NOMO-1 treated with dmso at 0.1 percent for 144 hours (cell line): ENCODE measurements around the gene CTNND2.

ENCODE experiments used
- DNase-seq: peaks from one replicate; lab custom pipeline; 2025; ENCODE audit not compliant: unreplicated experiment; lab: John Stamatoyannopoulos, UW

CTNND2 gene

DNA sequence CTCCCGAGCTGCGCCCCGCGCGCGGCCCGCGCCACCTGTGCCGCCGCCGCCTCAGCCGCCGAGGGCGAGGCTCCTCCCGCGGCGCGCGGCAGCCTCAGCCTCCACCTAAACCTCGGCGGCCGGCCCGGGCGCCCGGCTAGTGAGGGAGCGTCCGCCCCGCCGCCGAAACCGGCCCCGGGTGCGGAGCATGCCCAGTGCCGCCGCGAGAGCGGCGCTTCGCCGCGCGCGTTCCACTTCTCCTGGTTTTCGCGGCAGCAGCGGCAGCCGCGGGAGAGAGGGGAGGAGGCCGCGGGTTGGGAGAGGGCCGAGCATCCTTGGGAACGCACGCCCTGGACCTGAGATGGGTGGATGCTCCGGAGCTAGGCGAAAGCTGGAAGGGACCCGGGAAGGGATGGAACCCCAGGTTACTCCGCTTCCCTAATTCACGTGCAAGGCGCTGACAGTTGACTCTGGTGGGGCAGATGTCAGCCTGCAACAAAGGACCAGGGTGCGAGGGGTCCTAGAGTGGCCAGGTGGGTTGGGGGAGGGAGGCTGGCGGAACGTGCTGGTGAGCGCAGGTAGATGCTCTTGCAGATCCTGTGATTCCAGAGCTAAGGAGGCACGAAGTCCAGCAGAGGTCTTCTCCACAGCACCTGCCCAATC lies at the start of gene CTNND2:
Gene CTNND2 (minus strand): TSS at position 182 of the 642 bp plus-strand sequence. CDS start 593 bp downstream, outside the sequence.
- DNase-seq, result no peak

GRCh38 chr5:11946317-11946716 lies 42.1 kb upstream of the CTNND2 start:
- no peak for DNase-seq

DNA sequence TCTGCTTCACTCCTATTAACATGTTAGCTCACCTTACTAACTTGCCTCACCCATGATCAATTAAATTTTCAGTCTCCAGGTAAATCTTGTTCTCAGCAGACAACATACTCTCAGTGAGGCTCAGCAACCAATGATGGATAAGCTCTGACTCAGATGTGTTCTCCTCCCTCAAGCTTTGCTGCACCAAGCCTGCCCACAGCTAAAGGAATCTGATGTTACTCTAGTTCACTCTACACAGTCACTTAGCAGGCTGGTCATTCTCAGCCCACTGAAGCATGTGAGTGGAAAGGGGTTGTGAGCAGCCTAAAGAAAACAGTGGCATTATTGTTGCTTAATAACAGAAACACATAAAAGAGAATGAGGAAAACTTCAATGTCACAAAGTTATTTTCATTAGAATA lies 37.3 kb upstream of the CTNND2 start:
- no peak for DNase-seq

- no peak for DNase-seq
These were observed 27.4 kb upstream of the CTNND2 start for GRCh38 chr5:11931638-11932037.

DNA sequence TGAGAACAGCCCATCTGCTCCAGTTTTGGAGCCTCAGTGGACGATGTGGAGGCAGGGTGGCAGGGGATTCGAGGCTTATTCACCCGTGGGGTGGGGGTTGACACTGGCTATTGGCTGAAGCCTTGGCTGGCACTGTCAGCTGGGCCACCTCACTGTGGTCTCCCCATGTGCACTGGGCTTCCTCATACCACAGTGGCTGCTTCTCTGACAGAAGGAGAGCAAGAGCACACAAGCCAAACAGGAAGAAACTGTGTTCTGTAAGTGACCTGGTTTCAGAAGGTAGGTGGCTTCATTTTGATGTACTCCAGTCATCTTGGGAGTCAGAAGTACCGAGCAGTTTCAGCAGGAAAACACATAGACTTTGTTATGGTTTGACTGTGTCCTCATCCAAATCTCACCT lies 24.7 kb upstream of the CTNND2 start:
- no peak for DNase-seq

DNA sequence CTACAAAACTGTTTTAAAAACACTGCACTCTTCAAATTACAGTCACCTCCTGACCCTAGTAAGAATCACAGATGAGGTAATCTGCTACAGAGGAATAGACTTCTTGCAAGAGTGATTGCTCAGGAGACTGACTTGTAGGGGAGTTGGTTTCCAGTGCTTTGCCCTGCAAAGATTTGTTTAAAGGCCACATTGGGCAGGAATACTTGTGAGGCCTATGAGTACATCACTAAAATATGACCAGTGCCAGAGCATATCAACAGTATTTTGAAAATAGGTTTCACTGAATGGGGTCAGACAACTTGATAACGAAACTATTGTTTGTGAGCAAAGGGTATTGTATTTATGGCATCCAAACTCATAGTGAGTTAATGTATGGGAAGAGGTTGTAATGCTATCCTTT lies 21.5 kb upstream of the CTNND2 start:
- no peak for DNase-seq

DNA sequence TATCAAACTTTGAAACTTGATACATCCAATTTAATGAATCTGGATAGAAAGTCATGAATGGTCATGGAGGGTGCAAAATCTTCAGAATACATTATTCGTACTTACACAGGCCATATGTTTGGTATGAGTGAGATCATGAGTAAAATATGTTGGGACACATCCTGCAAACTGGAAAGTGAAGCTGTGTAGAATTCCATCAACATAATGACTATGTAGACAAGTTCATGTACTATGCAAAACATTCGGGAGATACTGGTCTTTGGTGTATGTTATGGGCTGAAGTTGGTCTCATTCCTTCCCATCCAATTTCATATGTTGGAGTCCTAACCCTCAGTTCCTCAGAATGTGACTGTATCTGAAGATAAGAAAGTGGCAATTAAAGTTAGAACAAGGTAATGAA lies 18.1 kb upstream of the CTNND2 start:
- DNase-seq, result no peak

- no peak for DNase-seq
These were observed 14.3 kb upstream of the CTNND2 start for GRCh38 chr5:11918463-11919045.

GRCh38 chr5:11909471-11909870 lies 5.2 kb upstream of the CTNND2 start:
- DNase-seq, result no peak

DNA sequence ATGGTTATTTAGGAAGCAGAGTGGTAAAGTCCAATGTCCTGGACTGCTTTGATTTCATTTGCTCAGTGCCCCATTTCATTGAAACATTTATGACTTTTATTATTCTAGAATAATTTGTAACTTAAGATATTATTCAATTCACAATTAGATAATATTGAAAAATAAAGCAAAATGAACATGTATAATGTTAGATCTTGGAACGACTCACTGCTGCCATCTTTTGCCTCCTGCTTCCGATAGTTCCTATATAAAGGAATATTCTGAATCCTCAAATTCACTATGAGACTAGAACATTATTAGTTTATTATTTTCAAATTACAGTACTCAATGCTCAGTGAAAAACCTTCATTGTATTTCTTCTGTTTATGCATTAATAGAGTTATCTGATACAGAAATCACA lies 2.3 kb upstream of the CTNND2 start:
- no peak for DNase-seq

DNA sequence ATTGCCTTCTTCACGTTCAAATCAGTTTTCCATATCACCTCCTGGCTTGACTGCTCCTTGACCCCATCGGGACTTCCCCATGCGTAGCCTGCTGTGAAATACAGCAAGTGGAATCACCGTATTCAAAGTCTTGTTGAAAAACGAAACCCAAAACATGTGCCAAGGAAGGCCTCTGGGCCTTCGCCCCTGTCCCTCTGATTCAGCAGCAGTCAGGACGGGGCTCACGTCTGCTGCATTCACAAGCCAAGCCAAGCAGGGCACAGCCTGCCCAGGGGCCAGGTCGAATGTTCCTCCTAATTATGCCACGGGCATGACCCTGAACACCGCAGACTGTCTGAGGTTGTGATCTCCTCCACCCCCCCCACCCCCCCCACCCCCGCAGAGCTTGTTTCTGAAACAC lies 960 bp upstream of the CTNND2 start:
- no peak for DNase-seq

DNA sequence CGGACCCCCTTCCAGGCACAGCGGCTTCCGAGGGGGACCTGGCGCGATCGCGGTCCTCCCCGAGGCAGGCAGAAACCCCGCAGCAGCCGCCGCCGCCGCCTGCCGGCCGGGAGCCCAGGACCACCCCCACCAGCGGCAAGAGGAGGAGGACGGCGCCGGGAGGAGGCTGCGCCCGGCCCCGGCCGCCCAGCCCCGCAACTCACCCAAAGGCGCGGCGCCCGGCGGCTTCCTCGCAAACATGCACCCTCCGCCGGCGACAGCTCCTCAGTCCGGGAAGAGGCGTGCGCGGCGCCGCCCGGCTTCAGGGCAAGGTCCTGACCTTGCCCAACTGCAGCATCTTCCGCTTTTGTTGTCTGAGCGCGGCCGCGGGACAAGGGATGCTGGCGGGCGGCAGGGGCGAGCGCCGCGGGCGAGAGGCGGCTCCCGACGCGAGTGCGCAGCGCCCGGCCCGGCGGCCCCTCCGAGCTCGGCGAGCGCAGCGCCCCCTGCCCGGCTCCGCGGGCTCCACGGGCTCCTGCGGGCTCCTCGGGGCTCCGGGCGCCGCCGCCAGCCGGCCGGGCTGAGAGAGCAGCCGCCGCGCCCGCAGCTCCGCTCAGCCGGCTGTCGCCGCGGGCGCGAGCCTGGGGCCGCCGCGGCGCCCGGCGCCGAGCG lies 507 bp downstream of the CTNND2 start:
- no peak for DNase-seq

DNA sequence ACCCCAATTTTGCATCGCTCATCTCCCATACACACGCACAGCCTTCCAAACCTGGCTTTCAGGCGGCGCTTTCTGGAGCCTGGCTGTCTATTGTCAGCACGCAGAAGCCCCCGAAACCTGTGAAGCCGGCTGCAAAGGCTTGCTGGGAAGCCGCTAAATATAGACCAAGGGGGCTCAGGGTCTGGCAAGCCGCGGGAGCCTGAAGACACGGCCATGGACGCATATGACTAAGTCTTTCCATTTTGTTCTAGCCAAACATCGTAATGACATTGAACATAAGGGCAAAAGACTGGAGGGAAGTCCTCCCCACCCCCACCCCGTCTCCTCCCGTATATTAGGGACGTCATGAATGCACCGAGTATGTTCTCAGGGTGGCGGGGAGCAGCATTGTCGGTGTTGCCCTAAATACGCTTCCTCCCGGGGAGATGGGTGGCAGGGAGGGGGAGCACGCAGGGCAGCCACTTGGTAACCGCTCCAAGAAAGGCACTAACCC lies 1.1 kb downstream of the CTNND2 start:
- DNase-seq, result no peak

GRCh38 chr5:11902201-11902619 lies 2.0 kb downstream of the CTNND2 start:
- no peak for DNase-seq

DNA sequence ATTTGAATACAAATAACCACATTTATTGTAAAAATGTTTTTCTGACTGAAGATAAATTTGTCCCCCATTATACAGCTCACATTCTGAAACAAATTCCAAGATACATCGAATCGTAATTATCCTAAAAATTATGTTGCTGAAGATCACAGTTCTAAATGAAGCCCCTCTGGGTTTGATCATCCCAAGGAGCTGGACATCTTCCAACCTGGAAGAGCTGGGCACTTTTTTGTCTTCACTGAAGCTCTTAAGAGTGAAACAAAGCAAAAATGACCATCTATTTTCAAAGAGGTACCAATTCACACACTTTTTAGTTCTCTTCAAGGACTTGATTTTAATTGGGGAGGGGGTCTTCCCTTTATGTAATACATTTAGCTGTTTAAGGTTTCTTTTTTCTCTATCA lies 5.5 kb downstream of the CTNND2 start:
- no peak for DNase-seq

GRCh38 chr5:11897781-11898180 lies 6.5 kb downstream of the CTNND2 start:
- no peak for DNase-seq

DNA sequence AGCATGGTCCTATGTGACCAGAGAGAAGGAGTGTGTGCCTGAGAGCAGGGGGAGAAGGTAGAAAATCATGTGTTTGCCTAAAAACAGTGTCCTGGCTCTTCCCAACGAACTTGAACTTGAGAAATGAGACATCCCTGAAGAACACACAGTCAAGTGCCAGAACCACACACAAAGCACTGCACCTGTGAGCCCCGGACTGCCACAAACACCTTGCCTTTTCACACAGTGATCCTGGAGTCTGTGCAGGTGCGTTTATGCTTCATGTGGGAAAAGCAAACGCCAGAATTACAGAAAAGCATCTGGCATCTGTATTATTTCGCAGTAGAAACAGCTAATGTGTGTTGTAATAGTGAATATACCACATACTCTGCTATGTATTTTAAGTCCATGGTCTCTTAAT lies 9.3 kb downstream of the CTNND2 start:
- DNase-seq, result no peak

DNA sequence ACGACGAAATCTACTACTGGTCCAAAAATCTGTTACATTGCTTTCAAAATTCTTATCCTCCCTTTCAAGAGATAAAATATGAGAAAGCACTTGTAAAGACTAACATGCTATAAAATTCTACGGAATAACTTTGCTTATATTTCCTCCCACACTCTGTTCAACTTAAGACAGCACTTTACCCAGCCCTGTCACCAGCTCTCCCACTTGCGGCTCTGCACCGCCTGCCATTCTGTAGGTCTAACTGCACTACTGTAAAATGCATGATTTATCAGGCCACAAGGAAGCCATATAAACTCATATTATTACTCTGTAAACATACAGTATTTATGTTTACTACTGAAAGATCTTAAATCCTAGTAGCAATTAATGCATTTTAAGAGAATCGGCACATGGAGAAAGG lies 11.4 kb downstream of the CTNND2 start:
- no peak for DNase-seq

- DNase-seq, result no peak
These were observed 13.5 kb downstream of the CTNND2 start for GRCh38 chr5:11890777-11891176.

DNA sequence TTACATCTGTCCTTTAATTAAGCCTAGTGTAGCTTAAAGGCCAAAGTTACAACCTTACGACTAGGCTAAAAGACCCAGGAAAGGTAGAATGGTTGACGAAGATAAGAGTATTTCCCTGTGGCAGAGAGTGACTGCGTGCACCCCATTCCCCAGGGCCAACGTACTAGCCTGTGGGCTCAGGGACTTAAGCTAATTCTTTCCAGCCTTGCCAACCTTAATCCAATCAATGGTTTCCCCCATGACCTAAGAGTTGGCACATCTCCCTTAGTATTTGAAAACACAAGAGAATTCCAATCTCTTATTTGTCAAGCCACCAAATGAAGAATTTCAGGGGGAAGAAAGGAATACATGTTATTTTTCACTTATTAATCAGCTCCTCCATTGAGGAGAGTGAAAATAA lies 16.0 kb downstream of the CTNND2 start:
- DNase-seq, result no peak

DNA sequence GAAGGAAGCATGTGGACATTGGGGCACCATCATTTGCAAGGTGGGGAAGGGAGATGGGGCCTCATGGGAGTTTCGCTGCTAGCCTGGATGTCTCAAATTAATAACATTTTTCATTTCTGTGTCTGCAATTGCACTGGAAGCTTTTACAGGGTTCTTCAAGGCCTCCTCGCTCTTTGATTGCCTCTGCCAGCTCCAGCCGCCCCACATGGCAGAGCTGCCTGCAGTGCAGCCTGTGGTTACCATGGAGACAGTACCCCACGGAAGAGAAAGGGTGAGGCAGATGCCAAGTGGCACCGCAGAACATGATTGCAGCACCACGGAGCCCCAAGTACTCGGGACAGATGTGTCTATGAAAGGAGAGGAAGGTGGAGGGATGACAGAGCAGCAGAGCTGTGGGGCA lies 25.4 kb downstream of the CTNND2 start:
- no peak for DNase-seq

- no peak for DNase-seq
These were observed 30.7 kb downstream of the CTNND2 start for GRCh38 chr5:11873587-11873986.
